ENCODE measurements around the gene TRDN. TPM values are rescaled to one million over a fixed set of nuclear protein-coding genes. Genes with fewer than 3 reads are reported as not detected.

The TRDN gene
- total and polyA plus RNA-seq, 2 donors: 0.18 to 0.38 TPM

DNA sequence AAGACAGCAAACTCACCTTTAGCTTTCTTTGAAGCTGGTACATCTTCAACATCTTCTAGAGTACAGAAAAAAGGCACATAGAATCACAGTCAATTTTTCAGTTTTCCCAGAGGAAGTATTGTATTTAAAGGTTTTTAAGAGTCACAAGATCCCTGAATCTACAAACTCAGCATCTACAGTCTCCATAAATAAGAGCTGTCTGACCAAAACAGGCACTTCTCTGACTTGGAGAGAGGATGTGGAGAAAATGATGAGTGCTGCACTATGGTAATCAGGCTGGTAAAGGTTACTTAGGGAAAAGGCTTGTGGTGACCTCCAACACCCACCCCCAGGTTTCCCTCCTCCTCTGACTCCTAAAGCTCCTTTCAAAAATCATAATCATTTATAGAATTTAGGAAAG, 412.7 kb downstream of the TRDN start:
- Histone ChIP-seq H3K36me3 (ENCODE audit: control insufficient read depth in 2 of 2, insufficient read depth in 2 of 2, low read length in 1 of 2) (no peaks in the 10 kb centered on the region), H3K27me3 (ENCODE audit: control insufficient read depth in 2 of 2, insufficient read depth in 1 of 2, low read length in 1 of 2) (no peaks in the 10 kb centered on the region)
- DNase-seq (ENCODE audit: low read depth in 6 of 9, low spot score in 9 of 9): no peak

DNA sequence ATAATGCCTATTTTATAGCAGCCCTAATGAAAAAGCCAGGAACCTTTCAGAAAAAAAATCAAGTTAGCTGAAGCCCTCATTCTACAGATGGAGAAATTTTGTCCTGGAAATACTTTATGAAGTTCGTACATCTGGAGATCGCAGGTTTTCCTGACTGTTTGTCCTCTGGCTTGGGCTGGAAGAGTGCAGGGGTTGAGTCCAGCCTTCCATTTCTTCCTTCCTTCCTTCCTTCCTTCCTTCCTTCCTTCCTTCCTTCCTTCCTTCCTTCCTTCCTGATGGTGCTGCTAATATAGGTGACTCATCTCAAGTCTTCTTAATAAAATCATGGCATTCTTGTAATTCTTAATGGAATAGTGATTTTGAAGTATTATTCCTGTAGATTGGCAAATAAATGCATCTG, 413.3 kb downstream of the TRDN start:
- Histone ChIP-seq H3K27me3 (ENCODE audit: control insufficient read depth in 2 of 2, insufficient read depth in 1 of 2, low read length in 1 of 2) (no peaks in the 10 kb centered on the region), H3K27ac (ENCODE audit: low read depth in 1 of 2, low read length in 1 of 2) (no peak overlapping the region), H3K36me3 (ENCODE audit: control insufficient read depth in 2 of 2, insufficient read depth in 2 of 2, low read length in 1 of 2) (no peaks in the 10 kb centered on the region), H3K4me1 (ENCODE audit: control insufficient read depth in 2 of 2, insufficient read depth in 2 of 2, low read length in 2 of 2) (no peaks in the 10 kb centered on the region), H3K9me3 (ENCODE audit: control insufficient read depth in 2 of 2, insufficient read depth in 1 of 2, low read length in 1 of 2) (no peaks in the 10 kb centered on the region), H3K4me3 (ENCODE audit: low read length in 2 of 2) (no peak overlapping the region)
- 96% methylated on average over 2 of the region's 2 CpGs for WGBS
- no peak for DNase-seq (ENCODE audit: low read depth in 6 of 9, low spot score in 9 of 9)

More for the DNA sequence above, 412.7 kb downstream of the TRDN start:
- Histone ChIP-seq H3K27ac (ENCODE audit: low read depth in 1 of 2, low read length in 1 of 2) (no peak overlapping the region), H3K9me3 (ENCODE audit: control insufficient read depth in 2 of 2, insufficient read depth in 1 of 2, low read length in 1 of 2) (no peaks in the 10 kb centered on the region), H3K4me3 (ENCODE audit: low read length in 2 of 2) (no peak overlapping the region), H3K4me1 (ENCODE audit: control insufficient read depth in 2 of 2, insufficient read depth in 2 of 2, low read length in 2 of 2) (no peaks in the 10 kb centered on the region)

DNA sequence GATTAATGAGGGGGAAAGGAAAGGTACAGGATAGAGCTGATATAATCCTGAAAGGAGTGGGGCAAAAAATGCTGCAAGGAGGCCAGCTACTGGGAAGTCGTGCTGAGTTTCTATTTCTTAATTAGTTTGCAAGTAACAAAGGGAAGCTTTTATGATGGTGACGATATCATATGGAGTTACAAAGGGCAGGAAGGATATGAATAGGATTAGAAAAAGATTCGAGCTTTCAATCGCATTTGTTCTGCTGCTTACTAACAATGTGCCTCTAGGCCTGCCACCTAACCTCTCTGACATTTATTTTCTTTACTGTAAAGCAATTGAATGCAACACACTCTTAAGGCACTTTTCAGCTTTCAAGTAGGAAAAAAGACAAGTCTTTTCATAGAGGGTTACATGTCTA, 421.5 kb downstream of the TRDN start:
- Histone ChIP-seq H3K4me1 (ENCODE audit: control insufficient read depth in 2 of 2, insufficient read depth in 2 of 2, low read length in 2 of 2) (no peaks in the 10 kb centered on the region), H3K36me3 (ENCODE audit: control insufficient read depth in 2 of 2, insufficient read depth in 2 of 2, low read length in 1 of 2) (no peaks in the 10 kb centered on the region), H3K27me3 (ENCODE audit: control insufficient read depth in 2 of 2, insufficient read depth in 1 of 2, low read length in 1 of 2) (no peaks in the 10 kb centered on the region), H3K27ac (ENCODE audit: low read depth in 1 of 2, low read length in 1 of 2) (no peak overlapping the region), H3K9me3 (ENCODE audit: control insufficient read depth in 2 of 2, insufficient read depth in 1 of 2, low read length in 1 of 2) (no peaks in the 10 kb centered on the region), H3K4me3 (ENCODE audit: low read length in 2 of 2) (no peak overlapping the region)
- WGBS: 86% methylated on average over 4 of the region's 4 CpGs
- DNase-seq (ENCODE audit: low read depth in 6 of 9, low spot score in 9 of 9): no peak

GRCh38 chr6:123214433-123214832, 422.3 kb downstream of the TRDN start:
- H3K27me3 ChIP-seq (ENCODE audit: control insufficient read depth in 2 of 2, insufficient read depth in 1 of 2, low read length in 1 of 2): no peaks in the 10 kb centered on the region
- no peaks in the 10 kb centered on the region for H3K4me1 ChIP-seq (ENCODE audit: control insufficient read depth in 2 of 2, insufficient read depth in 2 of 2, low read length in 2 of 2)
- H3K4me3 ChIP-seq (ENCODE audit: low read length in 2 of 2): no peak overlapping the region
- H3K36me3 ChIP-seq (ENCODE audit: control insufficient read depth in 2 of 2, insufficient read depth in 2 of 2, low read length in 1 of 2): no peaks in the 10 kb centered on the region
- 87% methylated on average over 2 of the region's 2 CpGs for WGBS
- DNase-seq (ENCODE audit: low read depth in 6 of 9, low spot score in 9 of 9): no peak
- no peak overlapping the region for H3K27ac ChIP-seq (ENCODE audit: low read depth in 1 of 2, low read length in 1 of 2)
- H3K9me3 ChIP-seq (ENCODE audit: control insufficient read depth in 2 of 2, insufficient read depth in 1 of 2, low read length in 1 of 2): no peaks in the 10 kb centered on the region

DNA sequence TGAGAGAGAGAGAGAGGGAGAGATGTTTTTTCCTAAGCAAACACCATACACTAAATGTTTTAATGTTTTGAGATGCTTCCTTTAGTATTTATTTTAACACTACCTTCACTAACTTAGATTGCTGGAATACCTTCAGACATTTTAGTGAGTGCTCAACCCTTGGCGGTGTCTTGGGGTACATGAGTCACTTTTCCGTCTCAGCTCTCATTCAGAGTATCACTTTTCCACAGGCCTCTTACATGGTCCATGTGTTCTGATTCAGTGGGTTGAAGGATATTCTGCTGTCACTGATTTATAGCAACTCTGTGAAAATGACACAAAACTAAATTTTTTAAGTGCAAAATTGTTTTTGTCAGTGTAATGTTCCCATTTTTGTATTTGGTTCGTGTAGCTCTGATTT, 422.8 kb downstream of the TRDN start:
- no peaks in the 10 kb centered on the region for H3K4me1 ChIP-seq (ENCODE audit: control insufficient read depth in 2 of 2, insufficient read depth in 2 of 2, low read length in 2 of 2)
- H3K9me3 ChIP-seq (ENCODE audit: control insufficient read depth in 2 of 2, insufficient read depth in 1 of 2, low read length in 1 of 2): no peaks in the 10 kb centered on the region
- 90% methylated on average over 3 of the region's 3 CpGs for WGBS
- H3K36me3 ChIP-seq (ENCODE audit: control insufficient read depth in 2 of 2, insufficient read depth in 2 of 2, low read length in 1 of 2): no peaks in the 10 kb centered on the region
- DNase-seq (ENCODE audit: low read depth in 6 of 9, low spot score in 9 of 9): no peak
- no peak overlapping the region for H3K27ac ChIP-seq (ENCODE audit: low read depth in 1 of 2, low read length in 1 of 2)
- no peak overlapping the region for H3K4me3 ChIP-seq (ENCODE audit: low read length in 2 of 2)
- no peaks in the 10 kb centered on the region for H3K27me3 ChIP-seq (ENCODE audit: control insufficient read depth in 2 of 2, insufficient read depth in 1 of 2, low read length in 1 of 2)

- H3K27ac ChIP-seq (ENCODE audit: low read depth in 1 of 2, low read length in 1 of 2): no peak overlapping the region
These were observed 424.8 kb downstream of the TRDN start for GRCh38 chr6:123211777-123212545.

GRCh38 chr6:123210645-123211044, 426.1 kb downstream of the TRDN start:
- Histone ChIP-seq H3K4me1 (ENCODE audit: control insufficient read depth in 2 of 2, insufficient read depth in 2 of 2, low read length in 2 of 2) (no peaks in the 10 kb centered on the region), H3K27me3 (ENCODE audit: control insufficient read depth in 2 of 2, insufficient read depth in 1 of 2, low read length in 1 of 2) (no peaks in the 10 kb centered on the region), H3K9me3 (ENCODE audit: control insufficient read depth in 2 of 2, insufficient read depth in 1 of 2, low read length in 1 of 2) (no peaks in the 10 kb centered on the region), H3K27ac (ENCODE audit: low read depth in 1 of 2, low read length in 1 of 2) (no peak overlapping the region), H3K4me3 (ENCODE audit: low read length in 2 of 2) (no peak overlapping the region), H3K36me3 (ENCODE audit: control insufficient read depth in 2 of 2, insufficient read depth in 2 of 2, low read length in 1 of 2) (no peaks in the 10 kb centered on the region)
- 92% methylated on average over 2 of the region's 2 CpGs for WGBS
- no peak for DNase-seq (ENCODE audit: low read depth in 6 of 9, low spot score in 9 of 9)

More at GRCh38 chr6:123211777-123212545, 424.8 kb downstream of the TRDN start:
- Histone ChIP-seq H3K36me3 (ENCODE audit: control insufficient read depth in 2 of 2, insufficient read depth in 2 of 2, low read length in 1 of 2) (no peaks in the 10 kb centered on the region), H3K4me3 (ENCODE audit: low read length in 2 of 2) (no peak overlapping the region), H3K4me1 (ENCODE audit: control insufficient read depth in 2 of 2, insufficient read depth in 2 of 2, low read length in 2 of 2) (no peaks in the 10 kb centered on the region), H3K27me3 (ENCODE audit: control insufficient read depth in 2 of 2, insufficient read depth in 1 of 2, low read length in 1 of 2) (no peaks in the 10 kb centered on the region), H3K9me3 (ENCODE audit: control insufficient read depth in 2 of 2, insufficient read depth in 1 of 2, low read length in 1 of 2) (no peaks in the 10 kb centered on the region)
- WGBS: 97% methylated on average over 4 of the region's 4 CpGs
- no peak for DNase-seq (ENCODE audit: low read depth in 6 of 9, low spot score in 9 of 9)

GRCh38 chr6:123207967-123208510, 428.7 kb downstream of the TRDN start:
- DNase-seq (ENCODE audit: low read depth in 6 of 9, low spot score in 9 of 9): no peak
- Histone ChIP-seq H3K27ac (ENCODE audit: low read depth in 1 of 2, low read length in 1 of 2) (no peak overlapping the region), H3K36me3 (ENCODE audit: control insufficient read depth in 2 of 2, insufficient read depth in 2 of 2, low read length in 1 of 2) (no peaks in the 10 kb centered on the region), H3K27me3 (ENCODE audit: control insufficient read depth in 2 of 2, insufficient read depth in 1 of 2, low read length in 1 of 2) (no peaks in the 10 kb centered on the region), H3K4me3 (ENCODE audit: low read length in 2 of 2) (no peak overlapping the region), H3K9me3 (ENCODE audit: control insufficient read depth in 2 of 2, insufficient read depth in 1 of 2, low read length in 1 of 2) (no peaks in the 10 kb centered on the region), H3K4me1 (ENCODE audit: control insufficient read depth in 2 of 2, insufficient read depth in 2 of 2, low read length in 2 of 2) (no peaks in the 10 kb centered on the region)
- WGBS: 84% methylated on average over 7 of the region's 7 CpGs

DNA sequence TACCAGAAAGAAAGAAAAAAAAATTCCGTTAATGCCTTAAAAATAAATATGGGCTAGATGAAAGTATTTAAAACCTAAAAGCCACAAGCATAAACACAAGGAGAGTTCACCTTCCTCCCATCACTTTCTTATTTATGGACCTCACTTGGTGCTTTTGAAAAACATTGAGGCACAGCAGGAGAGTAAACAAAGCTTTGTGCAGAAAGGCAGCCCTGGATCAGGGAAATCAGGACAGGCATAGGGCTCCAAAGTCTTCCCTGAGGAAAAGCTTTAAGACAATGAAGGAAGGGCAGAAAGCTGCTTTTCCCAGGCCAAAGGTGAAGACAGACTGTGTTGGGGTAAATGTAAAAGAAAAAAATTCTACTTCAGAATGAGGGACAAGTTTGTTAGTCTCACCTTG, 432.8 kb downstream of the TRDN start:
- WGBS: 53% methylated on average over 1 of the region's 1 CpG
- no peak overlapping the region for H3K4me3 ChIP-seq (ENCODE audit: low read length in 2 of 2)

More for the DNA sequence above, 432.8 kb downstream of the TRDN start:
- H3K36me3 ChIP-seq (ENCODE audit: control insufficient read depth in 2 of 2, insufficient read depth in 2 of 2, low read length in 1 of 2): no peaks in the 10 kb centered on the region
- H3K27ac ChIP-seq (ENCODE audit: low read depth in 1 of 2, low read length in 1 of 2): no peak overlapping the region
- no peak for DNase-seq (ENCODE audit: low read depth in 6 of 9, low spot score in 9 of 9)
- no peaks in the 10 kb centered on the region for H3K27me3 ChIP-seq (ENCODE audit: control insufficient read depth in 2 of 2, insufficient read depth in 1 of 2, low read length in 1 of 2)
- H3K4me1 ChIP-seq (ENCODE audit: control insufficient read depth in 2 of 2, insufficient read depth in 2 of 2, low read length in 2 of 2): no peaks in the 10 kb centered on the region
- H3K9me3 ChIP-seq (ENCODE audit: control insufficient read depth in 2 of 2, insufficient read depth in 1 of 2, low read length in 1 of 2): peaks cover 0 to 7% of the 10 kb centered on the region in 2 donors

Measured in thymus (tissue), 11 donors.